GOT3 (cell line): ENCODE results near the gene SLC28A3.
"Not testable (repeated sequence)": the region's sequence is repeated elsewhere in the genome, so short reads cannot be mapped to it uniquely, and the experiment has no call there.

ENCODE experiments used
- DNase-seq: peaks from one replicate; lab custom pipeline; 2025; ENCODE audit warnings: mixed read lengths; lab: John Stamatoyannopoulos, UW

The SLC28A3 gene

GRCh38 chr9:84340535-84340934, at the start of gene SLC28A3:
Gene SLC28A3 (minus strand): TSS chr9:84340758. CDS start chr9:84340633, 125 bp downstream.
- DNase-seq = no peak

- not testable (repeated sequence) for DNase-seq
Observed at GRCh38 chr9:84390254-84390653, 49.7 kb upstream of the SLC28A3 start.

- no peak for DNase-seq
Observed at GRCh38 chr9:84387821-84388220, 47.3 kb upstream of the SLC28A3 start.

- DNase-seq = no peak
Observed at GRCh38 chr9:84386753-84387152, 46.2 kb upstream of the SLC28A3 start.

GRCh38 chr9:84385386-84386040, 45.0 kb upstream of the SLC28A3 start:
- no peak for DNase-seq

- no peak for DNase-seq
Observed at GRCh38 chr9:84384617-84385016, 44.1 kb upstream of the SLC28A3 start.

GRCh38 chr9:84383178-84383577, 42.6 kb upstream of the SLC28A3 start:
- no peak for DNase-seq

GRCh38 chr9:84382720-84383119, 42.2 kb upstream of the SLC28A3 start:
- no peak for DNase-seq

- DNase-seq = no peak
Observed at GRCh38 chr9:84381508-84381907, 41.0 kb upstream of the SLC28A3 start.

GRCh38 chr9:84379740-84380139, 39.2 kb upstream of the SLC28A3 start:
- DNase-seq = no peak

- no peak for DNase-seq
Observed at GRCh38 chr9:84375954-84376353, 35.4 kb upstream of the SLC28A3 start.

- no peak for DNase-seq
Observed at GRCh38 chr9:84374516-84374915, 34.0 kb upstream of the SLC28A3 start.

- DNase-seq = no peak
Observed at GRCh38 chr9:84374013-84374412, 33.5 kb upstream of the SLC28A3 start.

GRCh38 chr9:84371737-84372136, 31.2 kb upstream of the SLC28A3 start:
- no peak for DNase-seq

GRCh38 chr9:84368601-84369000, 28.0 kb upstream of the SLC28A3 start:
- DNase-seq = no peak

GRCh38 chr9:84367726-84368125, 27.2 kb upstream of the SLC28A3 start:
- DNase-seq = not testable (repeated sequence)

- DNase-seq = no peak
Observed at GRCh38 chr9:84366683-84367082, 26.1 kb upstream of the SLC28A3 start.

- not testable (repeated sequence) for DNase-seq
Observed at GRCh38 chr9:84364894-84365490, 24.4 kb upstream of the SLC28A3 start.

- DNase-seq = no peak
Observed at GRCh38 chr9:84361645-84362044, 21.1 kb upstream of the SLC28A3 start.

GRCh38 chr9:84357275-84357674, 16.7 kb upstream of the SLC28A3 start:
- no peak for DNase-seq

- DNase-seq = no peak
Observed at GRCh38 chr9:84354035-84354434, 13.5 kb upstream of the SLC28A3 start.

GRCh38 chr9:84349671-84350070, 9.1 kb upstream of the SLC28A3 start:
- no peak for DNase-seq

GRCh38 chr9:84343111-84343521, 2.6 kb upstream of the SLC28A3 start:
- DNase-seq = no peak

- DNase-seq = no peak
Observed at GRCh38 chr9:84339962-84340361, 596 bp downstream of the SLC28A3 start.
